Activated CD8-positive, alpha-beta memory T cell treated with anti-CD3 and anti-CD28 coated beads for 48 hours (primary cell): Measurements from ENCODE around the gene CASS4.

ENCODE experiments used
- DNase-seq, 3 experiments: peaks; one replicate each; pipeline ENCODE4 v3.0.0-alpha.2; 2020; ENCODE audit warnings: low read depth in 2 of 3, low spot score in 2 of 3

Gene CASS4

DNA sequence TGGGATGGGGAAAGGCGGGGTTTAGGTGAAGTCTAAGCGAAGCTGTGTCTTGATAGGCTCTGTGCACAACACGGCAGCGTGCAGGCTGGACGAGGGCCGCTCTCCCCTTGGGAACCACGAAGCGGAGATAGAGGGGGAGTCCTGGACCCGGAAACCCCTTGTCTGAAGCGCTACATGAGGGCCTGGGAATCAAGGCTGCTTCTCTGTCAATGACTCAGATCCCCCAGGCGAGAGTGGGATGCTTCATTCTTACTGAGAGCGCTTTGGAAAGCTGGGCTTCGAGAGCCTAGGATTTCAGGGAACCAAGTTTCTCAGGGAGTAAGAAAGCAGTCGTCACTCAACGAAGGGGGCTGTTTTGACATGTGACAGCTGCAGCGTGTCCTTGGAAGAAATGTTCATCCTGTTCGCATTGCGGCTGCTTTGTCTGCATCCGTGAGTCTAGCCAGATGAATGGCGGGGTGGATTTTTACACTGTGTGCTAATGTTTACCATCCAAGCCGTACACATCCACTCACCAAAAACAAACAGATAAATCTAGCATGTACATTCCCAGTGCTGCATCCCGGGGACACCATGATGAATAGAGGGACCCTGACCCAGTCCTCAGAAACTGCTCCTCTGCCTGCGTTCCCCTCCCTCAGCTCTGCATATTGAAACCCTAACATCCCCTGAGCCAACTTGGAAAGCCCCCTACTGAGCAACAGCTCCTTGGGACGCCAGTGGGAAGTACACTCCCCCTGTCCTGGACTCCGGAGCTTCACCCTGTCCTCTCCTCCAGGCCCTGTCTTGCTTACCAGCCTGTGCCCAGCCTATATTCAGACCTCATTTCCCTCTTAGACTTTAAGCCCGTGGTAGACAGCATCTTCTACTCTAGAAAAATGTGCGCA is 31.8 kb downstream of the CASS4 start:
- DNase-seq, result no peak

DNA sequence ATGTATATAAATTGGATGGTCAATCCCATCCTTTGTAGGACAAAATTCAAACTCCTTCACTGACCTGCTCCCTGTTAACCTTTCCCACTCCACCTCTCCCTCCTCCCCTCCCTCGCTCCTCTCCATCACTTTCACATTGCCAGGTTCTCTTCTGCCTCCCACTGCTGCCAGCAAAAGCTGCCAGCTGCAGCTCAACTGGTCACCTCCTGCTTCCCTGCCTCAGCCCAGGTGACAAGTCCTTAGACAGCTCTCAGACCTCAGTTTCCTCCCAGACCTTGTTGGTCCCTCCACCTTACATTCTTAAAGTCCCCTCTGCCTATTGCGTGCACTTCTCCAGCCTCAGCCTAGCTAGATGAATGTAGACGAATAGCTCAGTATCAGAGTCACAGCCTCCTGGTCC is 33.1 kb downstream of the CASS4 start:
- no peak for DNase-seq

DNA sequence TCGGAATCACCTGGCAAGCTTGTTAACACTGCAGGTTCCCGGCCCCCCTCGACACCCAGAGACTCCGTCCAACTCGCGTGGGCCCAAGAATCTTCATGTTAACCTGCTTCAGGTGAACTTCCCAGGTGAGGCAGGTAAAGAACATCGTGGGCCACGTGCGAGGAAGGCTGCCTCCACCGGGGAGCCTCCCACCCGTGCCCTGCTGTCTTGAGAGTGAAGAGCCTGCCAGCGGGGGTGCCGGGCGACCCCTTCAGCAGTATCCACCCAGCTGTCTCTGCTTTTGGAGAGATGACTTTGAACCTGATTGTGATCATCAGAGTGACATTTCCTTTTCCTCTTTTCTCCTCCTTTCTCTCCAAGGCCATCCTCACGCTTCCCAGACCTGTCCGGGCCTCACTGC is 33.5 kb downstream of the CASS4 start:
- DNase-seq, result no peak

DNA sequence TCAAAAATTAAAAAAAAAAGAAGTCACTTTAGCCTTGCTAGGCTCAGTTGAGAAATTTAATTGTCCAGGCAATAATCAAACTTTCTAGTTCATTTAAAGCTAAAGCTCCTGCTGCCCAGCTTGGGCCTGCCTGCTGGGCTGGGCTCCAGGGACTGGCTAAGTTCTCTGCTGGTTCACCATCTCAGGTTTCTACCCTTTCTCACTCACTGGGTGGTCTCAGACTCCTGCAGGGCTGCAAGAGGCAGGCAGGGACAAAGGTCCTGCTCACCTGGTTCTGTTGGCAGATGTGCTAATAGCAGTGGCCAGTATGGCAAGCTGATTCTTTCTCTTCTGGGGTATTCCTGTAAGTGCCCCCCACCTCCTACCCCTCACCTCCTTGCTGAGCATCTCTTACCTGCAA is 35.2 kb downstream of the CASS4 start:
- no peak for DNase-seq

DNA sequence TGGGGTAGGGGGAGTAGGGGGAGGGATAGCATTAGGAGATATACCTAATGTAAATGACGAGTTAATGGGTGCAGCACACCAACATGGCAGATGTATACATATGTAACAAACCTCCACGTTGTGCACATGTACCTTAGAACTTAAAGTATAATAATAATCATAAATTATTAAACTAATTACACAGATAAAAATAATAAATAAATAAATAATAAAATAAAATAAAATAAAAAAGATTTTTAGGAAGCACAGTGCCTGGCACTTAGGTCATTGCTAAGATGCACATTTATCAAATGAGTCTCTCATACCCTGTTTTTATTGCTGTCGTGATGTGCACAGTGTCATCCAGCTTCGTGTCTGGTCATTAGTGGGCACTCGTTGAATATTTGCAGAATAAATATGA is 37.4 kb downstream of the CASS4 start:
- DNase-seq, result no peak

DNA sequence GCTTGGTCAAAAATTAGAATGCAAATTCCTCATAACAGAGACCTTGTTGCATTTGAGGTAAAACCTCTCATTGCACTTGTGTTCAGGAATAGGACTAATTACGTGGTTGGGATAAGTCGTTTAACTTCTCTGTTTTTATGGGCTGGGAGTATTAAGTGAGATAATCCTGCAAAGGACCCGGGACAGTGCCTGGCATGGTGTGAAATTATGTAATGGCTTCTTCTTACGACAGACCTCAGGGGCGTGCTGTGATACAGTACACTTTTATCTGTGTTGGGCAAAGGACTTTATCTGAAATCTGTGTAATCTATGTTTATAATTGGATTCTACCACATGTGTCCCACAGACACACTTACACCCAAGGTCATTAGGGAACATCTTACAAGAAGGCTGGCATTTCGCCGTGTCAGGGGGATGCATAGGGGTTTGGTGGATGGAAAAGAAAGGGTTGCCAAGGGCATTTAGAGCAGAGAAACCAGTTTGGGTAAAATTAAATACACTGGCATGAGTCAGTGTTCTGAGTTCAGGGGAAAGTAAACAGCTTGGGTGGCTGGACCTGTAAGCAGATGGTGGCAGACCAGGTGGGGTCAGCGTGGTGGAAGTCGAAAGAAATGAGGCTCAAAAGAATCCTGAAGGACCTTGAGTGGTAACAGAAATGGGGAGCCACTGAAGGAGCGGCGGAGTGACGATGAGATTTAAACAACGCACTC is 39.2 kb downstream of the CASS4 start:
- no peak for DNase-seq

DNA sequence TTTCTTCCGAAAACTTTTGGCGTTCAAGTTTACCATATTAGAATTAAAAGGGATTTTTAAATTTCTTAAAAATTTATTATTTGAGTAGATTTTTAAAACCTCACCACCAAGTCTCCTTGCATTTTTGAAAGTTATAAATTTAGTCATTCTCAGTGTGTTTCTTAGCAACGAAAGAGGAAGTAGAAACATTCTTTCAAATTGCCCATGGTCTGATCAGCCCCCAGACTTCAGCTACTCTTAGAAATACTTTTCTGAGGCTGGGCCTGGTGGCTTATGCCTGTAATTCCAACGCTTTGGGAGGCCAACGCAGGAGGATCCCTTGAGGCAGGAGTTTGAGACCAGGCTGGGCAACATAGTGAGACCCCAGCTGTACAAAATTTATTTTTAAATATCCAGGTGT is 41.3 kb downstream of the CASS4 start:
- no peak for DNase-seq

DNA sequence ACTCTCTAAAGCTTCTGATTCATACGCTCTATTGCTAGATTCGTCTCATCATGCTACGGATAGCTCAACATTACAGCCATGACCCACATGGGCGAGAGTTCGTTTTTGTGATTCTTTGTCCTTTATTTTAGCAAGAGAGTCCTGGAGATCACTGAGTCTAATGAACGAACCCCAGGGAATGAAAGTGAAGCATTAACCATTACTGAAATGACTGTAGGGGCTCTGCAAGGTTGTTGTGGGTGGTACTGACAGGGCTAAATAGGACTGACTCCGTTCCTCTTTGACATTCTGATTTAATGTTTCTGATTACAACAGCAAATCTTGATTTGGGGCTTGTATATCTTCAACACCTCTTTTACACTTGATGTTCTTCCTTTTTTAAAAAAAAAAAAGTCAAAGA is 42.7 kb downstream of the CASS4 start:
- no peak for DNase-seq

DNA sequence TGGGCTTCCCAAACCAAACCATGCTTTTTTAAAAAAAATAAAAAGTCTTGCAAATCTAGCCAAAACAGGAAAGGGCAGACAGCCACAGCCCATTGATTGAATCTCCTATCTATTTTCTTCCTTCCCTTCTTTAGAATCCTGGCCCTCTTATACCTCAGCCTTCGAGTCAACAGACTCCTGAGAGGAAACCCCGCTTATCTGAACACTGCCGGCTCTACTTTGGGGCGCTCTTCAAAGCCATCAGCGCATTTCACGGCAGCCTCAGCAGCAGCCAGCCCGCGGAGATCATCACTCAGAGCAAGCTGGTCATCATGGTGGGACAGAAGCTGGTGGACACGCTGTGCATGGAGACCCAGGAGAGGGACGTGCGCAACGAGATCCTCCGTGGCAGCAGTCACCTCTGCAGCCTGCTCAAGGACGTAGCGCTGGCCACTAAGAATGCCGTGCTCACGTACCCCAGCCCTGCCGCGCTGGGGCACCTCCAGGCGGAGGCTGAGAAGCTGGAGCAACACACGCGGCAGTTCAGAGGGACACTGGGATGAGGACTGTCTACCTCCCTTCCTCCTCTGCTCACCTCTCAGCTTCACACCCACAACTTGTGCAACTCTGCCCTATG is 46.3 kb downstream of the CASS4 start:
- DNase-seq, result no peak

DNA sequence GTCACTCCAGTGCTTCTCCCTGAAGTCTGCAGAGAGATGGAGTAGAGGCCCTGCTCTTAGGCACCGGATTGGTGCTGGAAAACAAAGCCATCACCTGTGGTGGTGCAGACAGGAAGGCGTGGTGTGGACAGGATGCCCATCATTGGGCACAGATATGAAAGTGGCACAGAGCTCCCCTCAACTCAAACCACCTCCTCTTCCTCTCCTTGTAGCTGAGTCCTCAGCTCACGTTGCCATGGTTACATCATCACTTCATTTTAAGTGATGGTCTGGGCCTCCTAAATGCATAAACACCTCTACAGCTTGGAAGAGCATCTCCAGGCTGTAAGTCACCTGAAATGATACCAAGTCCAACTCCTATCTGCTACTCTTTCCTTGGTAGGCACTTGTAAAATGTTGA is 48.4 kb downstream of the CASS4 start:
- no peak for DNase-seq

DNA sequence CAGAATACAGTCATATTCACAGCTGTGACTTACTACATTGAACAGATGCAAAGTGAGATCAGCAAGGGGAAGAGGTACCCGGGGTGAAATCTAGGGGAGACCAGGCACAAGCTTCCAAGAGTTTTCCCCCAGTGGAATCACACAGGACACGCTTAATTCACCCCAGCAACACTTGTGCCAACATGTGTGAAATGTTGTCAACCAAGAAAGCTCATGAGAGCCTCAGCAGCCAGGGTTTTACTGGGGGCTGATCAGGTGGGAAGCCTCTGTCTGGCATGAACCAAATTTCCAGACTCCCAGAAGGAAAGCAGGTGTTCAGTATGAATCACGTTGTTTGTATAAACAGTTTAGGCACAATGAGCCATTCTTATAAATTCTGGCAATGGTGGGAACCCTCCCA is 49.5 kb downstream of the CASS4 start:
- DNase-seq, result no peak

DNA sequence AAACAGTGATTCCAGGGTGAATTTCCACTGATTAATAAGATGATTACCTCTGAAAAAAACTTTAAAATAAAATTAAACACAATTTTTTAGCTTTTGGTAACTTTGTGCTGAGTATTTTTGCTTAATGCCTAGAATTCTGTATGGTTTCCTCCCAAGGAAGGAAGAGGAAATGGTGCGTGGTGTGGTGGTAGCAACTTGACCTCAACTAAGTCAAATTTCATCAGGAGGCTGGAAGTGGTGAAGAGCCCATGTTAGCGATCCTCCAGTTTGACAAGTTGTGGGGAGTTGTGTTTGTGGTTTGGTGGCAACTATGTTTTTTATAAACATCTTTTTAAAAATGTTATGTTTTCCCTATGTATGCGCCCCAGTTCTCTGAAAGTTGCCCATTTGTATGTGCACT is 51.4 kb downstream of the CASS4 start:
- no peak for DNase-seq

DNA sequence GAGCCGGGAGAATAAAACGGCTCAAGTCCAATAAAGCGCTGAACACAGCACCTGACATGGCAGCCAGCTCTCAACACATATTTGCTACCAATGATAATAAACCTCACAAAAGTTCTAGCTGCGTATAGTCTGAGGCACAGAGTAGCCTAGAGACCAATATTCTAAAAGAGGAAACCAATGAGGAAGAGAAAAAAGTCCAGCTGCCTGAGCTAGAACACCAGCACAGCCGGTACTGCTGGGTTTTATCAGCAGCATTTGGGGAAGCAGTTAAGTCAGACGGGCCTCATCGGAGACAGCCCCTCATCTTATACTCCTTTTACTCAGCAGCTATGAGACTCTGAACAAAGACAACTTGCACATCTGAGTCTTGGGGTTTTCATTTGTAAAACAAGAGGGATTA is 53.9 kb downstream of the CASS4 start:
- DNase-seq, result no peak

DNA sequence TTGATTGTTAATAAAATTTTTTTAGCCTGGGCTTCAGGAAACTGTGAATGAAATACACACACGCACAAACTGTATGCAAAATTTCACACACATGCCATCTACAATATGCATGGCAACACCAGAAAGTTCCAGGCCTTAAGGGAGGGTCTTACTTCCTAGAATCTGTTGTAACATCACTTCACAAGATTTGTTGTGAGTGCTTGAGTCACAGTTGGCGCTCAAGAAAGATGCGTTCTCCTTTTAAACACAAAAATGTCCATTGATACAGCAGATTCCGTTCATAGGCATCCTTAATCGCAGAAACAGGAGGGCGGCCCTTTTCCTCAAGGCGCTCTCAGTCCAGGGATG is 55.9 kb downstream of the CASS4 start:
- DNase-seq, result no peak

DNA sequence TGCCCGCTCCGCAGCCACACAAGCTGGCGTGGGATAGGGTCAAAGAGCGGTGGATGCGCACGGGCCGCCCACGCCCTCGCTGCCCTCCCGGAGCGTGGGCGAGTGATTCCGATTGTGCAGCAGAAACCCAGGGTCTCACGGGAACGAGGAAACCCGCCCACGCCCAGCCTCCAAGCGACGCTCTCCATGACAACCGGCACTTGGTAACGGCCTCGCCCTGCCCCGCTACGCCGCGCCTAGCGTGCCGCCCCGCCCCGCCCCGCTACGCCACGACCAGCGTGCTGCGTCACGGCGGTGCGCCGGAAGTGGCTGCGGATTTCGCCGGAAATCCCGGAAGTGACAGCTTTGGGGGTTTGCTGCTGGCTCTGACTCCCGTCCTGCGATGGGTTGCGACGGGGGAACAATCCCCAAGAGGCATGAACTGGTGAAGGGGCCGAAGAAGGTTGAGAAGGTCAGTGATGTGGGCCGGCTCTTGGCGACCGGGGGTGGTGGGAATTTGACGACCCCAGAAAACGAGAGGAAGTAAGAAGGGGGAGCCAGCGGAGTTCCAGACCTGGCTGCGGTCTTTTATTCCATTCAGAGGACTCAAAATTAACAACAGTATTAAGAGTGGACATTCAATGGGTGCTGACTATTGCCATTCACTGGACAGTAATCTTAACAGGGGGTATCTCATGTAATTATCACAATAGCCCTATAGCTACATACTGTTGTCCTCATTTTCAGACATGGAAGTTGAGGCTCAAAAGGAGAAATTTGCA is 56.4 kb downstream of the CASS4 start, which contains the start of gene RTF2:
RTF2 (plus strand) TSS at position 312 of the 761 bp plus-strand sequence; CDS start at position 383, 71 bp downstream.
- peak; percentile 91 to 97 (median 95) for DNase-seq

DNA sequence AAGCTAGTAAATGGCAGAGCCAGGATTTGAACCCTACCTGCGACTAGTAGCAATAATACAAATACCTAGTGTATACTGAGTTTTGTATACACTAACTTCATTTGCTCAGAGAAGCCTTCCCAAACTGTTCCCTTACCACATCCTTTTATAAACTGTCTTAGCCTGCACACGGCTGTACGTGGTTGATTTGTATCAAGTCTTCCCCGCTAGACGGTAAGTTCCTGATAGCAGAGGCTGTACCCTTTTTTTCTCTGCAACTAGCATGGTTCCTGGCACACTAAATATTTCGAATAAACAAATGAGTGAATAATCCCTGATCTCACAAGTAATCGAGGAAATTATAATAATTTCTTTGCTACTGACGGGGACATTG is 57.0 kb downstream of the CASS4 start:
- DNase-seq, result no peak

DNA sequence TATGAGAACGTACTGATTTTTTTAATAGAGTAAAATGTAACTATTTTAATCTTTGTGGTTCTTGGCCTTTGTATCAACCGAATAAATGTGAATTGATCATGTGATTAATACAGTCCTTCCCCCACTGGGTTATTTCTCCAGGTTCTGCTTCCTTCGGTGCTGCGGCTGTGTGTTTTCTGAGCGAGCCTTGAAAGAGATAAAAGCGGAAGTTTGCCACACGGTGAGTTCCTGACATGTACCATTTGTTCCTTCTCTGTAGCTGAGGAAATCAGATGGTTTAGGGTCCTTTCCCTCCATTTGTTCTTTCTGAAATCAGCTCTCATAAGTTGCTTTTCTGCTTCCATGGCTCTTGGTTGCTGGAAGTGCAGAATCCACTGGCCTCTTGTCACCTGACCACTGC is 71.9 kb downstream of the CASS4 start:
- no peak for DNase-seq

DNA sequence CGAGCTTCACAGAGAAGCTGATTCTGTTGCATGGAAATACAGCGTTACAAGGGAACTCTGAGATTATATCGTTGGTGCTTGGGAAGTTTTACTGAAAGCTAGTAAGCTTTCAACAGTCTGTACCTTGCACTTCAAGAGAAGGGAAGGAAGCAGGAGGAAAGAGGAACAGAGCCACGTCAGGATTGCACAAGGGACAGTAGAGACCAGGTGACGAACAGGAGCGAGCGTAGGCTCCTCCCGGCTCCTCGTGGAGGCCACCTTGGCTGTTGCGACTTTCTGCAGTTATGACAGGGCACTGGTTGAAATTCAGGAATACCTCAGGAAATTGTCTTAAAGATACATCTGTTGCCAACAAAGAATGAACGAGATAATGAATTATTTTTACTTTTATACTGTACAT is 75.2 kb downstream of the CASS4 start:
- DNase-seq, result no peak

DNA sequence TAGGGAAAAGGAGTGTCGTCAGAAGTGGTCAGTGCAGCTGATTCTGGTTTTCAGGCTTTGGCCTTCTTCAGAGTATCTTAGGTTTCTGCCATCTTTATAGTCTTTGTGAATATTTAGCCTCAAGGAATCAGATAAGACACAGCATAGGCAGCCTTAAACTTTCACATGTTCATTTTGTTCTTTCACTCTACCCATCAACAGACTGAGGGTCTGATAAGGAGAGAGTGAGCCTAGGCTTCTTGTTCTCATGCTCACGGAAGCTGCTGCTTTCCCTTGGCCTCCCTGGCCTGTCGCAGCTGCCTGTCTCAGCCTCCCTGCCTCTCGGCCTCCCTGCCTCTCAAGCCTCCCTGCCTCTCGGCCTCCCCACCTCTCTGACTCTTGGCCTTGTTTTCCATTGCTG is 76.5 kb downstream of the CASS4 start:
- DNase-seq, result no peak

DNA sequence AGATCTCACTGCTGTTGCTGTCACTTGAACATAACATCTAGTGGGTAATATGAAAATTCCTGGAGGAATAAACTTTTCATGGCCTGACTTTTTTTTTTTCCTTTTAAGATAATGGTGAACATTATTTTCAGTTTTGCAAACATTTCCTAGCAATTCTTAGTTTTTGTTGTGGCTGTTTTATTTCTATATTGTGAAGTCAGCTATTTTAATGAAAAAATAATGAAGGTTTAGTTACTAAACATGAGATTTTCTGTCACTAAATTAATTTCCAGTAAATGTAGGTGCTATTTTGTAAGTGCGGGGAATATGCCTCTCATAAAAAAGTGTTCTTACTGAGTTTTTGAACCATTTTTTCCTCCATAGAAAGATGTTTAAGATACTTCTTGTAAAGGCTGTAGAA is 89.1 kb downstream of the CASS4 start:
- DNase-seq, result no peak

DNA sequence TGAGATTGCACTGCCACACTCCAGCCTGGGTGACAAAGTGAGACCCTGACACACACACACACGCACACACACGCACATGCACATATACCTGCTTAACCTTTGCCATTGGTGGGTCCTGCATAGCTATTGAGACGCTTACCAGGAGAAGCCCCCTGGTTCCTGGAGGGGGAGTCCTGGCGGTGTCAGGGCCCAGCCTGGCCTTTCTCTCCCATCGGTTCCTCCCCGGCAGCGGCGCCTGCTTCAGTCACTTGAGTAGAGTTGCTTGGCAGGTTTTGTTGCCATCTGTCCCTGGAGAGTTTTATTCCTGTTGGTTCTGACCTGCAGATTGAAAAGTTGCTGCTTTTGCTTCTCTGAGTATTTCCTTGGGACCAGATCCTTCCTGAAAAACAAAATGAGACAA is 91.9 kb downstream of the CASS4 start:
- DNase-seq, result no peak
